ENCODE data around the gene PRF1. TPM values are rescaled to one million over a fixed set of nuclear protein-coding genes. Genes with fewer than 3 reads are reported as not detected.
A peak's percentile ranks its signal among the peaks of the same experiment; 100 is the strongest.

The PRF1 gene
- total and polyA plus RNA-seq, 2 donors (not counting 1 experiment from before 2014, with no cell fraction given) = not detected

DNA sequence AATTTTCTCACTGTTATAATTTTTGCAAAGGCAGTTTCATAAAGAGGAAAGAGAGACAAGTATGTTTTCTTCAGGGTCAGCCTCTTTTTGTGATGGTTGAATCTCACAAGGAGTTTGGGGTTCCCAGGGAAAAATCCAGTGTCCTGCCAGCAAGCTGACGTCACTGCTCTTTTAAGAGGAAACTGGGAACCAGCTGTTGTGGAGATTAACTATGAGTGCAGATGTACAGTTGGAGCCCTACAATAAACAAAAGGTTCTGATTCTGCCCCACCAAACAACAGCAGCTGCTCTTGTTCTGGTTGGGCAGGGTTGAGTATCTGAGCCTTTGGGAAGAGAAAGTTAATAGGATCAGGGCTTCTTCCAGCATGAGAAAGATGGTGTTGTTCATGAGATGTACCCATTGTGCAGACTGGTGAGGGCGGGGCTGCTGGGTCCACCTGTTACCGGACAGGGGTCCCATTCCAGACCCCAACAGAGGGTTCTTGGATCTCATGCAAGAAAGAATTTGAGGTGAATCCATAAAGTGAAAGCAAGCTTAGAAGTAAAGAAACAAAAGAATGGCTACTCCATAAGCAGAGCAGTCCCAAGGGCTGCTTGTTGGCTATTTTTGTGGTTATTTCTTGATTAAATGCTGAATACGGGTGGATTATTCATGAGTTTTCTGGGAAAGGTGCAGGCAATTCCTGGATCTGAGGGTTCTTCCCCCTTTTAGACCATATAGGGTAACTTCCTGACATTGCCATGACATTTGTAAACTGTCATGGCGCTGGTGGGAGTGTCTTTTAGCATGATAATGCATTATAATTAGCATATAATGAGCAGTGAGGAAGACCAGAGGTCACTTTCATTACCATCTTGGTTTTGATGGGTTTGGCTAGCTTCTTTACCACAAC is 12.5 kb downstream of the PRF1 start:
- Histone ChIP-seq H4K20me1 (ENCODE audit: control insufficient read depth, extremely low read depth, insufficient read depth, low read length) (no peaks in the 10 kb centered on the region), H3K27ac (ENCODE audit: insufficient read depth, low read length) (no peak overlapping the region), H3K4me3 (replicated peaks in 1 of 4; ENCODE audit: control extremely low read depth in 1 of 4, insufficient read depth in 1 of 4, low read depth in 3 of 4, low read length in 4 of 4) (no peak overlapping the region), H2AFZ (ENCODE audit: low read length) (no peak overlapping the region), H3K4me1 (ENCODE audit: control insufficient read depth, extremely low read depth, insufficient read depth, low read length) (no peaks in the 10 kb centered on the region), H3K27me3 (ENCODE audit: control insufficient read depth, insufficient read depth, low read length) (peaks cover 22% of the 10 kb centered on the region), H3K36me3 (ENCODE audit: control insufficient read depth, insufficient read depth, low read length) (no peaks in the 10 kb centered on the region), H3K4me2 (ENCODE audit: extremely low read depth, insufficient read depth, low read length) (no peak overlapping the region), H3K9ac (ENCODE audit: insufficient read depth, low read length) (no peak overlapping the region), H3K79me2 (ENCODE audit: control insufficient read depth, insufficient read depth, low read length) (no peaks in the 10 kb centered on the region), H3K9me3 (ENCODE audit: control insufficient read depth, insufficient read depth, low read depth, low read length) (no peaks in the 10 kb centered on the region)
- TF ChIP-seq EZH2 (IDR thresholded peaks at IDR 0.05; ENCODE audit: low read length, missing control alignments) = no peak
- DNase-seq (ENCODE audit: low read depth in 2 of 2) = peak; percentile 52 to 98

DNA sequence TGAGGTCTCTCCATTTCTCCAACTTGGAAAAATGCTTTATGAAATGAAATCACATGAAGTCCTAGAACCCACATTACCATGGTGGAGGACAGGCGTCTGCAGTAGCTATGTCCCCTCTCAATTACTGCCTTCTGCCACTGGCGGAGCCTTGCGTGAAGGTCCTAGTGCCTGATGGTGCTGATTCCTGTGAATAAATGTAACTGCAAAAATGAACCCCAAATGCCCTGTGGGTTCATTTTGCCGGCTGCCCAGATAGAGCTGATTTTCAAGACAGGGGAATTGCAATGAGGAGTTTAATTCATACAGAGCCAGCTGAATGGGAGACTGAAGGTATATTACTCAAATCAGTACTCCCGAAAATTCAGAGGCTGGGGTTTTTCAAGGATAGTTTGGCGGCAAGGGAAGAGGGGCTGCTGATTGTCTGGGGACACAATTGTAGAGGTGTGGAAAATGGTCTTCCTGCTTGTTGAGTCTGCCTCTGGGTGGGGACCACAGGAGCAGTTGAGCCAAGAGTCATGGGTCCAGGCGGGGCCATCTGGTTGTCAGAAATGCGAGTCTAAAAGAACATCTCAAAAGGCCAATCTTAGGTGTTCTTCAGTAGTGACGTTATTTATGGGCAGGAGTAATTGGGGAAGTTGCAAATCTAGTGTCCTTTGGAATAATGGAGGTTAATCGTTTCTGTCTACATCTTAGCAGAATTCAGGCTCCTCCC is 13.5 kb downstream of the PRF1 start:
- Histone ChIP-seq H3K4me1 (ENCODE audit: control insufficient read depth, extremely low read depth, insufficient read depth, low read length) (no peaks in the 10 kb centered on the region), H3K9ac (ENCODE audit: insufficient read depth, low read length) (no peak overlapping the region), H3K9me3 (ENCODE audit: control insufficient read depth, insufficient read depth, low read depth, low read length) (no peaks in the 10 kb centered on the region), H3K4me3 (replicated peaks in 1 of 4; ENCODE audit: control extremely low read depth in 1 of 4, insufficient read depth in 1 of 4, low read depth in 3 of 4, low read length in 4 of 4) (no peak overlapping the region), H3K36me3 (ENCODE audit: control insufficient read depth, insufficient read depth, low read length) (no peaks in the 10 kb centered on the region), H3K27ac (ENCODE audit: insufficient read depth, low read length) (no peak overlapping the region), H3K4me2 (ENCODE audit: extremely low read depth, insufficient read depth, low read length) (no peak overlapping the region), H2AFZ (ENCODE audit: low read length) (no peak overlapping the region), H3K79me2 (ENCODE audit: control insufficient read depth, insufficient read depth, low read length) (no peaks in the 10 kb centered on the region), H4K20me1 (ENCODE audit: control insufficient read depth, extremely low read depth, insufficient read depth, low read length) (no peaks in the 10 kb centered on the region), H3K27me3 (ENCODE audit: control insufficient read depth, insufficient read depth, low read length) (peaks cover 26% of the 10 kb centered on the region)
- TF ChIP-seq, protein P1, sequence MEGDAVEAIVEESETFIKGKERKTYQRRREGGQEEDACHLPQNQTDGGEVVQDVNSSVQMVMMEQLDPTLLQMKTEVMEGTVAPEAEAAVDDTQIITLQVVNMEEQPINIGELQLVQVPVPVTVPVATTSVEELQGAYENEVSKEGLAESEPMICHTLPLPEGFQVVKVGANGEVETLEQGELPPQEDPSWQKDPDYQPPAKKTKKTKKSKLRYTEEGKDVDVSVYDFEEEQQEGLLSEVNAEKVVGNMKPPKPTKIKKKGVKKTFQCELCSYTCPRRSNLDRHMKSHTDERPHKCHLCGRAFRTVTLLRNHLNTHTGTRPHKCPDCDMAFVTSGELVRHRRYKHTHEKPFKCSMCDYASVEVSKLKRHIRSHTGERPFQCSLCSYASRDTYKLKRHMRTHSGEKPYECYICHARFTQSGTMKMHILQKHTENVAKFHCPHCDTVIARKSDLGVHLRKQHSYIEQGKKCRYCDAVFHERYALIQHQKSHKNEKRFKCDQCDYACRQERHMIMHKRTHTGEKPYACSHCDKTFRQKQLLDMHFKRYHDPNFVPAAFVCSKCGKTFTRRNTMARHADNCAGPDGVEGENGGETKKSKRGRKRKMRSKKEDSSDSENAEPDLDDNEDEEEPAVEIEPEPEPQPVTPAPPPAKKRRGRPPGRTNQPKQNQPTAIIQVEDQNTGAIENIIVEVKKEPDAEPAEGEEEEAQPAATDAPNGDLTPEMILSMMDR (conservative IDR thresholded peaks at IDR 0.05 in 1 of 2, IDR thresholded peaks at IDR 0.05 in 1 of 2; ENCODE audit: low read depth in 1 of 2, low read length in 2 of 2) = no peak
- no peak for TF ChIP-seq EZH2 (IDR thresholded peaks at IDR 0.05; ENCODE audit: low read length, missing control alignments)
- no peak for DNase-seq (ENCODE audit: low read depth in 2 of 2)

DNA sequence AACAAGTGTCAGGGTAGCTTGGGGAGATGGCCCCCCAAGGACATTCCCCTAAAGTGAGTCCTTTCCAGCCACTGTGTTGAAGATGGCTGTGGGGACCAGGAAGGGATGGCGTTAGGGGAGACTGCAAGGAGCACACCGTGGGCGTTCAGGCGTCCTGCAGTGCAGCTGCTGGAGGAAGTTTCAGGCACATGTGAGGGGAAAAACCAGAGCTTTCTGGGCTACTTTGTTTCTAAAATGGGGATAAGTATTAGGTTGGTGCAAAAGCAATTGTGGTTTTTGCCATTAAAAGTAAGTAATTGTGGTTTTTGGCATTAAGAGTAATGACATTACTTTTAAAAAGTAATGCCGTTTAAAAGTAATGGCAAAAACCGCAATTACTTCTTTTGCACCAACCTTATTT is 14.3 kb downstream of the PRF1 start:
- Histone ChIP-seq H3K9me3 (ENCODE audit: control insufficient read depth, insufficient read depth, low read depth, low read length) (no peaks in the 10 kb centered on the region), H3K79me2 (ENCODE audit: control insufficient read depth, insufficient read depth, low read length) (no peaks in the 10 kb centered on the region), H3K36me3 (ENCODE audit: control insufficient read depth, insufficient read depth, low read length) (no peaks in the 10 kb centered on the region), H3K27ac (ENCODE audit: insufficient read depth, low read length) (no peak overlapping the region), H3K4me2 (ENCODE audit: extremely low read depth, insufficient read depth, low read length) (no peak overlapping the region), H2AFZ (ENCODE audit: low read length) (no peak overlapping the region), H3K9ac (ENCODE audit: insufficient read depth, low read length) (no peak overlapping the region), H3K4me1 (ENCODE audit: control insufficient read depth, extremely low read depth, insufficient read depth, low read length) (no peaks in the 10 kb centered on the region), H3K4me3 (replicated peaks in 1 of 4; ENCODE audit: control extremely low read depth in 1 of 4, insufficient read depth in 1 of 4, low read depth in 3 of 4, low read length in 4 of 4) (no peak overlapping the region), H4K20me1 (ENCODE audit: control insufficient read depth, extremely low read depth, insufficient read depth, low read length) (no peaks in the 10 kb centered on the region), H3K27me3 (ENCODE audit: control insufficient read depth, insufficient read depth, low read length) (peaks cover 26% of the 10 kb centered on the region)
- DNase-seq (ENCODE audit: low read depth in 2 of 2) = no peak
- TF ChIP-seq, protein P1 (conservative IDR thresholded peaks at IDR 0.05 in 1 of 2, IDR thresholded peaks at IDR 0.05 in 1 of 2; ENCODE audit: low read depth in 1 of 2, low read length in 2 of 2) = no peak
- TF ChIP-seq EZH2 (IDR thresholded peaks at IDR 0.05; ENCODE audit: low read length, missing control alignments) = no peak
